Activated CD4-positive, alpha-beta T cell treated with anti-CD3 and anti-CD28 coated beads for 24 hours (primary cell): ENCODE measurements around the gene BCL2.
"Not testable (repeated sequence)": the region's sequence is repeated elsewhere in the genome, so short reads cannot be mapped to it uniquely, and the experiment has no call there.

Experiments used
- DNase-seq, 2 donors: peaks; one replicate each; pipeline ENCODE4 v3.0.0-alpha.2; 2020; ENCODE audit warnings: low read depth in 2 of 2

BCL2 gene

GRCh38 chr18:63319383-63320122 is at the start of gene BCL2:
TSS of gene BCL2 (minus strand) at chr18:63319769.
- no peak for DNase-seq

- DNase-seq, result no peak
These were observed 49.0 kb upstream of the BCL2 start for GRCh38 chr18:63368611-63369010.

- DNase-seq, result peak; percentile 73 to 78
These were observed 47.7 kb upstream of the BCL2 start, which contains the start of gene KDSR for GRCh38 chr18:63367053-63367953. TSS of gene KDSR (minus strand) at chr18:63367206. CDS start at chr18:63367118, 88 bp downstream.

- DNase-seq, result peak; percentile 49 to 63
These were observed 46.9 kb upstream of the BCL2 start for GRCh38 chr18:63366213-63367052.

- DNase-seq, result no peak
These were observed 46.3 kb upstream of the BCL2 start for GRCh38 chr18:63365876-63366212.

GRCh38 chr18:63363951-63364350 is 44.4 kb upstream of the BCL2 start:
- DNase-seq, result no peak

GRCh38 chr18:63363420-63363819 is 43.9 kb upstream of the BCL2 start:
- DNase-seq, result not testable (repeated sequence)

GRCh38 chr18:63356272-63356896 is 36.8 kb upstream of the BCL2 start:
- DNase-seq, result no peak

GRCh38 chr18:63350230-63350629 is 30.7 kb upstream of the BCL2 start:
- no peak for DNase-seq

GRCh38 chr18:63348508-63349136 is 29.1 kb upstream of the BCL2 start:
- no peak for DNase-seq

- DNase-seq, result no peak
These were observed 27.1 kb upstream of the BCL2 start for GRCh38 chr18:63346480-63347183.

- no peak for DNase-seq
These were observed 26.5 kb upstream of the BCL2 start for GRCh38 chr18:63346031-63346430.

- DNase-seq, result no peak
These were observed 25.3 kb upstream of the BCL2 start for GRCh38 chr18:63344918-63345317.

- DNase-seq, result no peak
These were observed 24.7 kb upstream of the BCL2 start for GRCh38 chr18:63344263-63344662.

GRCh38 chr18:63342206-63342605 is 22.6 kb upstream of the BCL2 start:
- DNase-seq, result no peak

- peak in 1 of 2 donors; percentile 23 for DNase-seq
These were observed 20.4 kb upstream of the BCL2 start for GRCh38 chr18:63339920-63340484.

GRCh38 chr18:63336366-63337099 is 17.0 kb upstream of the BCL2 start:
- no peak for DNase-seq

- no peak for DNase-seq
These were observed 11.5 kb upstream of the BCL2 start for GRCh38 chr18:63331105-63331504.

GRCh38 chr18:63329431-63330145 is 10.0 kb upstream of the BCL2 start:
- no peak for DNase-seq
